Skeletal muscle tissue (tissue), 4 donors: ENCODE measurements around the gene KCMF1. TPM values are rescaled to one million over a fixed set of nuclear protein-coding genes. Genes with fewer than 3 reads are reported as not detected.

Source experiments
- H3K27ac ChIP-seq: one replicate; pipeline ENCODE4 v1.7.0; 2013; ENCODE audit warnings: mild to moderate bottlenecking, low read depth, low read length, inconsistent platforms
- H3K27me3 ChIP-seq, 3 donors: one replicate each; pipeline ENCODE4 v1.7.0; 2013; ENCODE audit warnings: low read length in 3 of 3; ENCODE audit not compliant: control insufficient read depth in 3 of 3, insufficient read depth in 3 of 3
- H3K36me3 ChIP-seq, 3 donors: one replicate each; pipeline ENCODE4 v1.7.0; 2013; ENCODE audit warnings: low read length in 3 of 3; ENCODE audit not compliant: control insufficient read depth in 3 of 3, insufficient read depth in 3 of 3
- H3K4me1 ChIP-seq, 3 donors: one replicate each; pipeline ENCODE4 v1.7.0; 2013; ENCODE audit warnings: low read length in 3 of 3, mild to moderate bottlenecking in 3 of 3; ENCODE audit not compliant: control insufficient read depth in 3 of 3, insufficient read depth in 3 of 3
- H3K4me3 ChIP-seq, 3 donors: one replicate each; pipeline ENCODE4 v1.7.0; 2013; ENCODE audit warnings: low read length in 3 of 3
- H3K9ac ChIP-seq, 3 donors: one replicate each; pipeline ENCODE4 v1.7.0; 2013; ENCODE audit warnings: low read length in 3 of 3, mild to moderate bottlenecking in 3 of 3, moderate library complexity in 2 of 3, low read depth in 1 of 3
- H3K9me3 ChIP-seq, 3 donors: one replicate each; pipeline ENCODE4 v1.7.0; 2013; ENCODE audit warnings: low read length in 3 of 3; ENCODE audit not compliant: control insufficient read depth in 3 of 3
- total RNA-seq: library from RNA; depleted of rRNA; stranded (reverse); fragments of >200 nt; gene quantifications from one replicate; pipeline ENCODE4 v1.2.3, GENCODE V29; 2014
- donor health status: Osteomylitis.

KCMF1 gene
- total RNA-seq, 1 donor from 2014 or later, result 12.5 TPM

- Histone ChIP-seq H3K36me3 (peaks cover 28 to 45% (median 44%) of the 10 kb centered on the region in 3 donors), H3K4me1 (no peaks in the 10 kb centered on the region), H3K9ac (no peak overlapping the region), H3K27me3 (no peaks in the 10 kb centered on the region), H3K27ac (no peak overlapping the region), H3K9me3 (no peaks in the 10 kb centered on the region), H3K4me3 (no peak overlapping the region)
Observed at GRCh38 chr2:85049236-85049635, 78.3 kb downstream of the KCMF1 start.

- Histone ChIP-seq H3K36me3 (peaks cover 16 to 29% (median 26%) of the 10 kb centered on the region in 3 donors), H3K9me3 (no peaks in the 10 kb centered on the region), H3K27ac (no peak overlapping the region), H3K9ac (no peak overlapping the region), H3K4me3 (no peak overlapping the region), H3K27me3 (no peaks in the 10 kb centered on the region), H3K4me1 (no peaks in the 10 kb centered on the region)
Observed at GRCh38 chr2:85053802-85054201, 82.8 kb downstream of the KCMF1 start.

DNA sequence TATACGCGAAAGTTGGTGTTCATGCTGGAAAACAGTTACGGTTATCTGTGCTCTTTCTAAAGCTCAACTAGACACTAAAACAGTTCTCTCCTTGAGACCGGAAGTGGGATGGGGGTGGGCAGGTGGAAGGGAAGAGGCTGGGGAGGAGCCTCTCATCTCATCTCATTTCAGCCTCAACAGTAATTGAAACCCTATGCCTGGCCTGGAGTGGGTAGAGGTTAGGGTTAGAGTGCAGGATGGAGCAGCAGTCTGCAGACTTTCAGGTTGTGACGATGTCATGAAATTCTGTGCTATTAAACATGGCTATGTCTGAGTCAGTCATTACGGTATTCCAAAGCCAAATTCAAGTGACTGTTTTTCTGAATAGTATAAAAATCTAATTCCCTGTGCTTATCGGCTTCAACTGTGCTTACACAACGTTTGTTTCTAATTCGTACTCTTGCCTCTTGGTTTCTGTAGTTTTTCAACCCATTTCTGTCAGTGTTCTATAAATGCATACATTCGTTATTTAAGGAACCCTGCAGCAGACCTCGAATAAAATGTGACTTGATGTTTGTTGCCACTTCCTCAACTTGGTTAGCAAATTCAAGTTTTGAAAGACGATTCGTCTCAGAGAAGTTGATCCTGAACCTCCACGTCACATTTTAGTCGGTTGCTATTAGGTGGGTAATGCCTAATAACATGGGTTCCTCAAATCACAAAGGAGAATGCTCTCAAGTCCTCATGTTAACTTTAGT, 86.4 kb downstream of the KCMF1 start:
- no peak overlapping the region for H3K4me3 ChIP-seq
- no peak overlapping the region for H3K27ac ChIP-seq
- no peaks in the 10 kb centered on the region for H3K27me3 ChIP-seq
- no peaks in the 10 kb centered on the region for H3K4me1 ChIP-seq
- H3K36me3 ChIP-seq, result peaks cover 2 to 14% (median 12%) of the 10 kb centered on the region in 3 donors
- H3K9ac ChIP-seq, result no peak overlapping the region
- no peaks in the 10 kb centered on the region for H3K9me3 ChIP-seq

DNA sequence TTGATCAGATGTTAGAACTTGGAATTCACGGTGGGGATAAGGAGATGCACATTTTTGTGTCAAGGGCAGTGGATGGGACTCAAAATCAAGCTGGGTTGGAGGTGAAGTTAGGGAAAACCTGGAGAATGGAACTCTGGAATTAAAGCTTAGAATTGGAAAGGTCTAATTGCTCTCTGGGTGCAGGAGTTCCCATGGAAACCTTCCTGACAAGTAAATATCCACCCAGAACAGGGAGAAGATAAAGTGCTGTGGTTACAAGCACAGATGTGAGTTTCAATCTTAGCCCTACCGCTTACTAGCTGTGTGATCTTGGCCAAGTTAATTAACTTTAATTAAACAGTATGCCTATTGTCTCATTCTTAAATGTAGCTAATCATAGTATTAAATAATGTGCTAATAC, 90.9 kb downstream of the KCMF1 start:
- Histone ChIP-seq H3K9ac (no peak overlapping the region), H3K4me3 (no peak overlapping the region), H3K27me3 (peaks cover 9 to 17% (median 14%) of the 10 kb centered on the region in 3 donors), H3K9me3 (no peaks in the 10 kb centered on the region), H3K27ac (no peak overlapping the region), H3K36me3 (no peaks in the 10 kb centered on the region), H3K4me1 (peaks cover 4 to 5% (median 5%) of the 10 kb centered on the region in 3 donors)

DNA sequence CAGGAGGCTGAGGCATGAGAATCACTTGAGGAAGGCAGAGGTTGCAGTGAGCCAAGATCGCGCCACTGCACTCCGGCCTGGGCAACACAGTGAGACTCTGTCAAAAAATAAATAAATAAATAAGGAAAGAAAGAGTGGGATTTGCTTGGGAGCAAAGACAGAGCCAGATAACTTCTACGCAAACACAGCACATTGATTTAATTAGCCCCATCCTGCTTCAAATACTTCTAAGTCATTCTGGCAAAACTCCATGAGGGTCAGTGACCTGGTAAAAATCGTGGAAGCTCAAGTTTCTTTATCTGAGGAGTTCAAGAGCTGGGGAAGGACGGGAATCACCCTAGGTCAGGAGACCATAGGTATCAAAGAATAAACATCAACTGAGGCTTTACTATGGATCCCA, 91.6 kb downstream of the KCMF1 start:
- Histone ChIP-seq H3K27me3 (peaks cover 9 to 17% (median 14%) of the 10 kb centered on the region in 3 donors), H3K4me3 (no peak overlapping the region), H3K36me3 (no peaks in the 10 kb centered on the region), H3K9me3 (no peaks in the 10 kb centered on the region), H3K9ac (no peak overlapping the region), H3K27ac (no peak overlapping the region), H3K4me1 (peaks cover 8 to 10% (median 9%) of the 10 kb centered on the region in 3 donors)

- no peaks in the 10 kb centered on the region for H3K9me3 ChIP-seq
- H3K36me3 ChIP-seq, result no peaks in the 10 kb centered on the region
- H3K4me3 ChIP-seq, result no peak overlapping the region
- H3K27me3 ChIP-seq, result peaks cover 9 to 17% (median 14%) of the 10 kb centered on the region in 3 donors
- no peak overlapping the region for H3K27ac ChIP-seq
- H3K9ac ChIP-seq, result no peak overlapping the region
- peaks cover 8 to 10% (median 9%) of the 10 kb centered on the region in 3 donors for H3K4me1 ChIP-seq
Observed at GRCh38 chr2:85063981-85064599, 93.1 kb downstream of the KCMF1 start.

DNA sequence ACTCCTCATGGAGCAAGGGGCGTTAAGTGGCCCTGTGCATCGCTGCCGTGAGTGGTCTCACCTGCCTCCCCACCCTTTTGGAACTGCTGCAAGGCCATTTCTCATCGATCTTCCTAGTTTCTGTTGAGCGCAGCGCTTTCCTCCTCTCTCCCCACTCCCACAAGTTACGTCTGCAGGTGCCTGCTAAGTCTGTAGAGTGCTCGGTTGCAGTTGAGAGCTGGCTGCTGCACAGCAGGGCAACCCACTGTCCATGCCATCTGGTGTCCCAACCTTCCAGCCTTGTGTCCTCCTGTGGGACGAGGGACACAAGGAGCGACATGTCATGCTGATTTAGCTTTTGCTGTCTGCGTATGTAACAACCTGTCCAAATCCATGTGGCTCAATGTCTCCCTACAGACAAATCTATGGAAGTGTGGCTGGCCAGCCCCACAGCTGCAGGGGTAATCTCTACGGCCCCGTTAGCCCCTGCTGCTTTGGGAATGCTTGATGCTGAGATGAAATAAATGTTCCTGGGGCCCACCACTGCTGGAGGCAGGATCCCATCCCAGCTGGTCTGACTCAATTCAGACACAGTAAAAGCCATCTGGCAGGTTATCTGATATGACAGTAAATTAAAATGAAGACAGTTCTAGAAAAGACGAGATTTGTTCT, 94.1 kb downstream of the KCMF1 start:
- Histone ChIP-seq H3K4me3 (no peak overlapping the region), H3K27ac (no peak overlapping the region), H3K27me3 (peaks cover 9 to 17% (median 14%) of the 10 kb centered on the region in 3 donors), H3K4me1 (peaks cover 8 to 10% (median 9%) of the 10 kb centered on the region in 3 donors), H3K36me3 (no peaks in the 10 kb centered on the region), H3K9ac (no peak overlapping the region), H3K9me3 (no peaks in the 10 kb centered on the region)

DNA sequence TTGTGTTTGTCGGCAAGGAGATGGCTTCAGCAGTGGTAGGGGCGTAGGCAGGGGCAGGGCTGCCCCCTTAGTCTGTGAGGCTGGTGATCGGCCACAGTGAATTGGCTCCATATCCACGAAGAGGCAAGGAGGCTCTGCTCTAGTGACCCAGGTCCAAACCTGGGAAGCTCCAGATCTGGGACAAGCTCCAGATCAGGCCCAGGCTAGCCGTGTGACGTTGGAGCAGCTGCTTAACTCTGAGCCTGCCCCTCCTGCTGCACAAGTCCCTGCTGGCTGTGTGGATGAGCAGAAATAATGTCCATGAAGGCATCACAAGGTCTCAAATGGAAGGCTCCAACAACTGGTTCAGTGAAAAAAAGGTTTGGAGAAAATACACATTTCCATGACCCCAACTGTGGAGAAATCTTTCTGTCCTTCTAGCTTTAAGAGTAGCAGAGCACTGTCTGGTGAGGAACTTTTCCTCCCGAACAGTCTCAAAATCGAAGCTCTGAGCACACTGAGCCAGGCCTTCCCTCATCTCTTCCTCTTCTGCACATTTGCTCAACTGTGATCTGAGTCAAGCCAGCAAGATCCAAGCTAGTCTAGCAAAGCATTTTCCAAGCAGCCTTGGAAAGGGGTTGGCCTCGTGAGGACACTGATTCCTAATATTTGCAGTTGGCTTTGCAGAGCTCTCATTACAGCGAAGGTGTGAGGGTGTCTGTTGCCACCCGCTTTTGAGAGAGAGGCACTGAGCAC, 95.2 kb downstream of the KCMF1 start:
- H3K9ac ChIP-seq, result peak overlapping the region in 1 of 3 donors; percentile 10
- no peak overlapping the region for H3K27ac ChIP-seq
- H3K36me3 ChIP-seq, result no peaks in the 10 kb centered on the region
- peaks cover 8 to 10% (median 9%) of the 10 kb centered on the region in 3 donors for H3K4me1 ChIP-seq
- no peaks in the 10 kb centered on the region for H3K9me3 ChIP-seq
- no peak overlapping the region for H3K4me3 ChIP-seq
- peaks cover 9 to 17% (median 14%) of the 10 kb centered on the region in 3 donors for H3K27me3 ChIP-seq

- H3K9ac ChIP-seq, result peak overlapping the region in 2 of 3 donors; percentile 28 to 48
- peak overlapping the region; percentile 61 to 70 (median 66) for H3K4me3 ChIP-seq
- peaks cover 9 to 17% (median 14%) of the 10 kb centered on the region in 3 donors for H3K27me3 ChIP-seq
- no peak overlapping the region for H3K27ac ChIP-seq
- H3K4me1 ChIP-seq, result peaks cover 8 to 10% (median 9%) of the 10 kb centered on the region in 3 donors
- no peaks in the 10 kb centered on the region for H3K9me3 ChIP-seq
- H3K36me3 ChIP-seq, result no peaks in the 10 kb centered on the region
Observed at GRCh38 chr2:85066874-85067351, 96.0 kb downstream of the KCMF1 start.
